GM23248 (cell line): ENCODE results near the gene SCLT1.

Source experiments
- EZH2 ChIP-seq: fragments of 200-600 bp; sonication (generic); IDR thresholded peaks from 2 replicates; pipeline ENCODE4 v1.6.1; 2018; ENCODE audit warnings: antibody characterized with exemption, mild to moderate bottlenecking; ENCODE audit not compliant: insufficient read depth, poor library complexity, severe bottlenecking
- EZH2phosphoT487 ChIP-seq: fragments of 200-600 bp; sonication (generic); IDR thresholded peaks from 2 replicates; pipeline ENCODE4 v1.6.1; 2018; ENCODE audit warnings: antibody characterized with exemption, moderate library complexity, mild to moderate bottlenecking, low read depth; ENCODE audit not compliant: insufficient read depth

DNA sequence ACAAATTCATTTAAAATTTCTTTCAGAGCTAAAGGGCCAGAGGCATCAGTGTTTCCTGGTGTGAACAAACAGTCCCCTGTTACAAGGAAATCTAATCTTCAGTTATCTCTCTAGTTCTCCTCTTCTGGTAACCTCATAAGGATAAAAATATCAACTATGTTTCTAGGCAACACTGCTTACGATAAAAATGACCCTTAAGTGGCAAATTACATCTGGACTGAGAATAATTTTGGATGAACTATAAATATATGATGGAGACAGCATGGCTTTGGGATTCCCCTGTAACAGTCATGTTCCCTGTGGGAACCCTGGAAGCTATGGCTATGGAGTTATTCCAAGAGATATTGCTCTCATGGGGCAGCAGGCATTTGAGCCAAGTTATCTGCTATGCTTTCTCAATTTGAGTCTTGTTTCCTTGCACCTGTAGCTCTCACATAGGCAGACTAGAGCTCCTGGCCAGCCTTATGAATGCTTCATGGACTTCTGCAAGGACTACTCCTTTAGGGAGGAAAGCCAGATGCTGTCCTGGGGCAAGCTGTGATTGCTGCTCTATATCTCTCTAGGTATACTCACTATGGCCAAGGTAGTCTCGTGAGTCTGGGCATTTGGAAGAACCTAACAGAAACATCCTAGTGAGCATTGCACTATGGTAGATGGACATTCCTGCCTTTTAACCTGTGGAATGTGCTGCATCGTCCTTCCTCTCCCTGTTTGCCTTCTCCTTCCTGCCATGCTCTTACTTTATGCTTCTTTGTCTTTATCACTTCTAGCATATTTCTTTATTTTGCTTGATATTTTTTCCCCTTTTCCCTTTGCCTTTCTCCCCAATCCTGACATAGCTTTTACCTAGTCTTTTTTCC, 16.9 kb upstream of the SCLT1 start:
- TF ChIP-seq EZH2 (no peak), EZH2phosphoT487 (no peak)
